H9 (cell line): ENCODE measurements around the gene CAPZA2. TPM values are rescaled to one million over a fixed set of nuclear protein-coding genes. Genes with fewer than 3 reads are reported as not detected.

Experiments
- DNase-seq: peaks from one replicate; pipeline ENCODE4 v3.0.0-alpha.2; 2017
- H2AFZ ChIP-seq: one replicate; pipeline ENCODE4 v1.6.1; 2013; ENCODE audit warnings: mild to moderate bottlenecking, low read length, control low read depth, moderate library complexity
- H2AK5ac ChIP-seq: 2 replicates; pipeline ENCODE4 v1.6.1; 2013; ENCODE audit warnings: low read length, control low read depth, mixed read lengths; ENCODE audit not compliant: insufficient read length
- H2BK120ac ChIP-seq: one replicate; pipeline ENCODE4 v1.6.1; 2013; ENCODE audit warnings: low read depth, mild to moderate bottlenecking, low read length, control low read depth, inconsistent platforms; ENCODE audit not compliant: poor library complexity, severe bottlenecking
- H2BK12ac ChIP-seq: 2 replicates; pipeline ENCODE4 v1.6.1; 2013; ENCODE audit warnings: low read length, control low read depth, mixed read lengths, low read depth; ENCODE audit not compliant: insufficient read length
- H2BK15ac ChIP-seq: 2 replicates; pipeline ENCODE4 v1.6.1; 2013; ENCODE audit warnings: low read depth, low read length, control low read depth
- H2BK20ac ChIP-seq: one replicate; pipeline ENCODE4 v1.6.1; 2013; ENCODE audit warnings: low read depth, mild to moderate bottlenecking, low read length, control low read depth, inconsistent platforms; ENCODE audit not compliant: poor library complexity, severe bottlenecking
- H2BK5ac ChIP-seq: 2 replicates; pipeline ENCODE4 v1.6.1; 2013; ENCODE audit warnings: low read length, control low read depth, mixed read lengths; ENCODE audit not compliant: insufficient read length
- H3K14ac ChIP-seq: 2 replicates; pipeline ENCODE4 v1.6.1; 2013; ENCODE audit warnings: low read length, control low read depth; ENCODE audit not compliant: insufficient read depth
- H3K18ac ChIP-seq: 2 replicates; pipeline ENCODE4 v1.6.1; 2013; ENCODE audit warnings: low read depth, mild to moderate bottlenecking, mixed read lengths, low read length, control low read depth; ENCODE audit not compliant: insufficient read length
- H3K23ac ChIP-seq: 2 replicates; pipeline ENCODE4 v1.6.1; 2013; ENCODE audit warnings: low read length, control low read depth, mixed read lengths, low read depth; ENCODE audit not compliant: insufficient read length
- H3K23me2 ChIP-seq: 2 replicates; pipeline ENCODE4 v1.6.1; 2013; ENCODE audit warnings: low read depth, mild to moderate bottlenecking, mixed read lengths, low read length, control low read depth; ENCODE audit not compliant: insufficient read length, poor library complexity, severe bottlenecking
- H3K27ac ChIP-seq: 2 replicates; pipeline ENCODE4 v1.5.1; 2013; ENCODE audit warnings: low read length, control low read depth, mixed read lengths, low read depth; ENCODE audit not compliant: insufficient read length
- H3K27me3 ChIP-seq: 2 replicates; pipeline ENCODE4 v1.6.1; 2013; ENCODE audit warnings: low read length, control low read depth, inconsistent platforms; ENCODE audit not compliant: insufficient read depth
- H3K4ac ChIP-seq: 2 replicates; pipeline ENCODE4 v1.6.1; 2013; ENCODE audit warnings: low read depth, mild to moderate bottlenecking, control low read depth, inconsistent platforms, low read length, moderate library complexity
- H3K4me1 ChIP-seq: 2 replicates; pipeline ENCODE4 v1.6.1; 2013; ENCODE audit warnings: low read length, control low read depth, inconsistent platforms; ENCODE audit not compliant: insufficient read depth
- H3K4me2 ChIP-seq: 2 replicates; pipeline ENCODE4 v1.6.1; 2013; ENCODE audit warnings: low read length, control low read depth, mixed read lengths; ENCODE audit not compliant: insufficient read length, insufficient read depth
- H3K56ac ChIP-seq: 2 replicates; pipeline ENCODE4 v1.6.1; 2013; ENCODE audit warnings: low read depth, mild to moderate bottlenecking, mixed read lengths, low read length, control low read depth; ENCODE audit not compliant: insufficient read length
- H3K79me1 ChIP-seq: 2 replicates; pipeline ENCODE4 v1.6.1; 2013; ENCODE audit warnings: low read depth, mild to moderate bottlenecking, moderate library complexity, low read length, control low read depth, inconsistent platforms; ENCODE audit not compliant: insufficient read depth, poor library complexity, severe bottlenecking
- H3K79me2 ChIP-seq: 2 replicates; pipeline ENCODE4 v1.6.1; 2013; ENCODE audit warnings: low read length, control low read depth, inconsistent platforms; ENCODE audit not compliant: insufficient read depth
- H3K9ac ChIP-seq: 2 replicates; pipeline ENCODE4 v1.6.1; 2013; ENCODE audit warnings: low read length, control low read depth, mixed read lengths; ENCODE audit not compliant: insufficient read length; ENCODE audit errors: extremely low read depth
- H3K9me3 ChIP-seq: one replicate; pipeline ENCODE4 v1.6.1; 2013; ENCODE audit warnings: low read depth, low read length, inconsistent platforms; ENCODE audit not compliant: control insufficient read depth
- H3T11ph ChIP-seq: one replicate; pipeline ENCODE4 v1.6.1; 2013; ENCODE audit warnings: mild to moderate bottlenecking, low read length, control low read depth, inconsistent platforms
- H4K20me1 ChIP-seq: one replicate; pipeline ENCODE4 v1.6.1; 2013; ENCODE audit not compliant: control insufficient read depth, insufficient read length, insufficient read depth
- H4K5ac ChIP-seq: 2 replicates; pipeline ENCODE4 v1.6.1; 2013; ENCODE audit warnings: low read depth, mild to moderate bottlenecking, mixed read lengths, low read length, control low read depth; ENCODE audit not compliant: insufficient read length
- H4K8ac ChIP-seq: replicated peaks from 2 replicates; pipeline ENCODE4 v1.6.1; 2013; ENCODE audit warnings: low read length, control low read depth, mixed read lengths, low read depth; ENCODE audit not compliant: insufficient read length
- H4K91ac ChIP-seq: 2 replicates; pipeline ENCODE4 v1.6.1; 2013; ENCODE audit warnings: low read depth, mild to moderate bottlenecking, moderate library complexity, mixed read lengths, low read length, control low read depth; ENCODE audit not compliant: insufficient read length
- H3K27ac Mint-ChIP-seq, 3 experiments: 2 replicates in 2 of 3; 3 replicates in 1 of 3; pipeline ENCODE4 v1.8.0; 2020 to 2021; ENCODE audit warnings: mixed read lengths in 3 of 3, mild to moderate bottlenecking in 1 of 3, moderate library complexity in 1 of 3
- H3K27me3 Mint-ChIP-seq: 2 replicates; pipeline ENCODE4 v1.8.0; 2021; ENCODE audit warnings: low read depth, mild to moderate bottlenecking, moderate library complexity, mixed read lengths
- H3K36me3 Mint-ChIP-seq, 3 experiments: 2 replicates in 2 of 3; 3 replicates in 1 of 3; pipeline ENCODE4 v1.8.0; 2020 to 2021; ENCODE audit warnings: low read depth in 3 of 3, mixed read lengths in 3 of 3; ENCODE audit not compliant: insufficient read depth in 1 of 3
- H3K4me1 Mint-ChIP-seq, 2 experiments: 2 replicates each; pipeline ENCODE4 v1.8.0; 2020; ENCODE audit warnings: mixed read lengths in 2 of 2
- H3K4me3 Mint-ChIP-seq, 2 experiments: 2 replicates in 1 of 2; 3 replicates in 1 of 2; pipeline ENCODE4 v1.8.0; 2020 to 2021; ENCODE audit warnings: mild to moderate bottlenecking in 2 of 2, mixed read lengths in 2 of 2, moderate library complexity in 1 of 2
- H3K9me3 Mint-ChIP-seq, 2 experiments: 2 replicates in 1 of 2; 3 replicates in 1 of 2; pipeline ENCODE4 v1.8.0; 2020; ENCODE audit warnings: mild to moderate bottlenecking in 2 of 2, mixed read lengths in 2 of 2, moderate library complexity in 1 of 2
- WGBS: extraction: QIAGEN DNeasy Blood & Tissue Kit; methylation state at CpG from one replicate; pipeline ENCODE4 v1.1.7; 2013; ENCODE audit warnings: missing lambda C conversion rate, low lambda C conversion rate, mixed read lengths; ENCODE audit not compliant: insufficient read length; ENCODE audit errors: extremely low coverage; 5-methylcytosine and 5-hydroxymethylcytosine counted together
- total RNA-seq: library from RNA; stranded (reverse); gene quantifications from 2 replicates; pipeline ENCODE4 v1.2.1, GENCODE V29; 2021
- TF ChIP-seq, protein P1 (sequence below): fragments of 200-600 bp; sonication (generic); conservative IDR thresholded peaks from 3 replicates; pipeline ENCODE4 v1.8.0; 2021; ENCODE audit warnings: antibody characterized with exemption, mild to moderate bottlenecking

Gene CAPZA2
- total RNA-seq, 1 experiment from 2014 or later, result 131 TPM

DNA sequence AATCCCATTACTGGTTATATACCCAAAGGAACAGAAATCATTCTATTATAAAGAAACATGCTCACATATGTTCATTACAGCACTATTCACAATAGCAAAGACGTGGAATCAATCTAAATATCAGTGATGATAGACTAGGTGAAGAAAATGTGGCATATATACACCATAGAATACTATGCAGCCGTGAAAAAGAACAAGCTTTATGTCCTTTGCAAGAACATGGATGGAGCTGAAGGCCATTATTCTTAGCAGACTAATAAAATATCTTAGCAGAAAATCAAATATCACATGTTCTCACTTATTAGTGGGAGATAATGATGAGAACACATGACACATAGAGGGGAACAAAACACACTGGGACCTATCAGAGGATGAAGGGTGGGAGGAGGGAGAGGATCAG, 38.8 kb downstream of the CAPZA2 start:
- Histone ChIP-seq H3K79me2 (no peaks in the 10 kb centered on the region), H3K23ac (no peak overlapping the region), H2BK15ac (no peak overlapping the region), H3T11ph (no peak overlapping the region), H3K27me3 (no peaks in the 10 kb centered on the region), H3K27ac (no peak overlapping the region), H3K4ac (no peak overlapping the region), H2BK120ac (no peak overlapping the region), H4K91ac (no peak overlapping the region), H4K5ac (no peak overlapping the region), H4K20me1 (no peaks in the 10 kb centered on the region), H3K56ac (no peak overlapping the region), H2AFZ (no peak overlapping the region), H2AK5ac (no peak overlapping the region), H3K4me2 (no peak overlapping the region), H3K79me1 (peaks cover 2% of the 10 kb centered on the region), H3K9ac (no peak overlapping the region), H3K4me1 (no peaks in the 10 kb centered on the region), H4K8ac (no peak overlapping the region), H2BK12ac (no peak overlapping the region), H3K14ac (no peak overlapping the region), H2BK5ac (no peak overlapping the region), H3K23me2 (no peaks in the 10 kb centered on the region), H3K9me3 (no peaks in the 10 kb centered on the region), H3K18ac (no peak overlapping the region), H2BK20ac (no peak overlapping the region)
- peaks cover 15 to 28% (median 25%) of the 10 kb centered on the region in 3 experiments; a peak in 6 of 7 replicates for H3K36me3 Mint-ChIP-seq
- peaks cover 19 to 23% of the 10 kb centered on the region in 2 experiments for H3K4me1 Mint-ChIP-seq
- no peaks in the 10 kb centered on the region for H3K9me3 Mint-ChIP-seq
- H3K27ac Mint-ChIP-seq, result no peak overlapping the region
- H3K4me3 Mint-ChIP-seq, result no peak overlapping the region
- H3K27me3 Mint-ChIP-seq, result no peaks in the 10 kb centered on the region
- TF ChIP-seq, protein P1, sequence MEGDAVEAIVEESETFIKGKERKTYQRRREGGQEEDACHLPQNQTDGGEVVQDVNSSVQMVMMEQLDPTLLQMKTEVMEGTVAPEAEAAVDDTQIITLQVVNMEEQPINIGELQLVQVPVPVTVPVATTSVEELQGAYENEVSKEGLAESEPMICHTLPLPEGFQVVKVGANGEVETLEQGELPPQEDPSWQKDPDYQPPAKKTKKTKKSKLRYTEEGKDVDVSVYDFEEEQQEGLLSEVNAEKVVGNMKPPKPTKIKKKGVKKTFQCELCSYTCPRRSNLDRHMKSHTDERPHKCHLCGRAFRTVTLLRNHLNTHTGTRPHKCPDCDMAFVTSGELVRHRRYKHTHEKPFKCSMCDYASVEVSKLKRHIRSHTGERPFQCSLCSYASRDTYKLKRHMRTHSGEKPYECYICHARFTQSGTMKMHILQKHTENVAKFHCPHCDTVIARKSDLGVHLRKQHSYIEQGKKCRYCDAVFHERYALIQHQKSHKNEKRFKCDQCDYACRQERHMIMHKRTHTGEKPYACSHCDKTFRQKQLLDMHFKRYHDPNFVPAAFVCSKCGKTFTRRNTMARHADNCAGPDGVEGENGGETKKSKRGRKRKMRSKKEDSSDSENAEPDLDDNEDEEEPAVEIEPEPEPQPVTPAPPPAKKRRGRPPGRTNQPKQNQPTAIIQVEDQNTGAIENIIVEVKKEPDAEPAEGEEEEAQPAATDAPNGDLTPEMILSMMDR, result no peak
- no peak for DNase-seq
- no CpG with 5 or more reads among the region's 2 CpGs for WGBS
